Type B pancreatic cell (in vitro differentiated cells): ENCODE measurements around the gene PDE1C. TPM values are rescaled to one million over a fixed set of nuclear protein-coding genes. Genes with fewer than 3 reads are reported as not detected.
"Not testable (repeated sequence)": the region's sequence is repeated elsewhere in the genome, so short reads cannot be mapped to it uniquely, and the experiment has no call there.

Source experiments
- DNase-seq: peaks from one replicate; pipeline ENCODE4 v3.0.0; 2021; ENCODE audit warnings: mixed read lengths; ENCODE audit not compliant: unreplicated experiment; ENCODE audit errors: extremely low spot score
- H3K27ac Mint-ChIP-seq: 2 replicates; pipeline ENCODE4 v1.8.0; 2021; ENCODE audit warnings: mild to moderate bottlenecking, mixed read lengths
- H3K27me3 Mint-ChIP-seq: 2 replicates; pipeline ENCODE4 v1.8.0; 2021; ENCODE audit warnings: mixed read lengths
- H3K36me3 Mint-ChIP-seq: 2 replicates; pipeline ENCODE4 v1.8.0; 2021; ENCODE audit warnings: mixed read lengths
- H3K4me1 Mint-ChIP-seq: one replicate; pipeline ENCODE4 v1.8.0; 2021; ENCODE audit warnings: mixed read lengths; ENCODE audit not compliant: unreplicated experiment
- H3K4me3 Mint-ChIP-seq: 2 replicates; pipeline ENCODE4 v1.8.0; 2021; ENCODE audit warnings: mild to moderate bottlenecking, mixed read lengths
- H3K9me3 Mint-ChIP-seq: 2 replicates; pipeline ENCODE4 v1.8.0; 2021; ENCODE audit warnings: mixed read lengths
- CTCF ChIP-seq: fragments of 200-600 bp; sonication (generic); conservative IDR thresholded peaks from 2 replicates; pipeline ENCODE4 v1.5.0; 2021; ENCODE audit warnings: antibody characterized with exemption, mild to moderate bottlenecking
- total RNA-seq: library from RNA; stranded (reverse); gene quantifications from 2 replicates; pipeline ENCODE4 v1.2.1, GENCODE V29; 2021; ENCODE audit warnings: low replicate concordance

Gene PDE1C
- total RNA-seq, 1 donor from 2014 or later = 8.5 TPM

- TF ChIP-seq CTCF = no peak
- H3K27me3 Mint-ChIP-seq = peaks cover 41% of the 10 kb centered on the region
- no peak overlapping the region for H3K4me3 Mint-ChIP-seq
- H3K4me1 Mint-ChIP-seq = no peaks in the 10 kb centered on the region
- H3K36me3 Mint-ChIP-seq = no peaks in the 10 kb centered on the region
- no peak overlapping the region for H3K27ac Mint-ChIP-seq
- DNase-seq = no peak
- no peaks in the 10 kb centered on the region for H3K9me3 Mint-ChIP-seq
Observed at GRCh38 chr7:32089256-32089655, 19.0 kb upstream of the PDE1C start.

- Mint-ChIP-seq H3K4me3 (no peak overlapping the region), H3K27me3 (peaks cover 37% of the 10 kb centered on the region), H3K36me3 (no peaks in the 10 kb centered on the region), H3K9me3 (no peaks in the 10 kb centered on the region), H3K27ac (no peak overlapping the region), H3K4me1 (no peaks in the 10 kb centered on the region)
- DNase-seq = no peak
- TF ChIP-seq CTCF = no peak
Observed at GRCh38 chr7:32088451-32088881, 18.3 kb upstream of the PDE1C start.

GRCh38 chr7:32079510-32079909 is 9.3 kb upstream of the PDE1C start:
- Mint-ChIP-seq H3K4me1 (no peaks in the 10 kb centered on the region), H3K27me3 (peaks cover 17% of the 10 kb centered on the region), H3K9me3 (no peaks in the 10 kb centered on the region), H3K27ac (no peak overlapping the region), H3K4me3 (no peak overlapping the region), H3K36me3 (no peaks in the 10 kb centered on the region)
- no peak for DNase-seq
- no peak for TF ChIP-seq CTCF

GRCh38 chr7:32078824-32079223 is 8.6 kb upstream of the PDE1C start:
- no peak overlapping the region for H3K27ac Mint-ChIP-seq
- no peak overlapping the region for H3K4me3 Mint-ChIP-seq
- no peaks in the 10 kb centered on the region for H3K36me3 Mint-ChIP-seq

GRCh38 chr7:32077806-32078205 is 7.6 kb upstream of the PDE1C start:
- no peak overlapping the region for H3K27ac Mint-ChIP-seq

More at GRCh38 chr7:32078824-32079223, 8.6 kb upstream of the PDE1C start:
- no peak for TF ChIP-seq CTCF
- Mint-ChIP-seq H3K4me1 (no peaks in the 10 kb centered on the region), H3K9me3 (no peaks in the 10 kb centered on the region), H3K27me3 (peaks cover 23% of the 10 kb centered on the region)
- no peak for DNase-seq

GRCh38 chr7:32076802-32077201 is 6.6 kb upstream of the PDE1C start:
- not testable (repeated sequence) for H3K4me1 Mint-ChIP-seq, DNase-seq, H3K27ac Mint-ChIP-seq, H3K9me3 Mint-ChIP-seq, H3K36me3 Mint-ChIP-seq, H3K4me3 Mint-ChIP-seq
- peaks cover 41% of the 10 kb centered on the region for H3K27me3 Mint-ChIP-seq

More at GRCh38 chr7:32077806-32078205, 7.6 kb upstream of the PDE1C start:
- Mint-ChIP-seq H3K4me3 (no peak overlapping the region), H3K27me3 (peaks cover 31% of the 10 kb centered on the region), H3K36me3 (no peaks in the 10 kb centered on the region), H3K9me3 (no peaks in the 10 kb centered on the region), H3K4me1 (no peaks in the 10 kb centered on the region)
- no peak for DNase-seq
- TF ChIP-seq CTCF = no peak
